GM12874 (cell line): Measurements from ENCODE around the gene LAGE3.

Experiments used
- TF ChIP-seq, protein P1 (sequence below): IDR thresholded peaks from 2 replicates; pipeline ENCODE4 v1.5.1; 2011; ENCODE audit warnings: low read depth, mild to moderate bottlenecking, control low read depth, low read length, moderate library complexity; ENCODE audit not compliant: insufficient read depth

Gene LAGE3

DNA sequence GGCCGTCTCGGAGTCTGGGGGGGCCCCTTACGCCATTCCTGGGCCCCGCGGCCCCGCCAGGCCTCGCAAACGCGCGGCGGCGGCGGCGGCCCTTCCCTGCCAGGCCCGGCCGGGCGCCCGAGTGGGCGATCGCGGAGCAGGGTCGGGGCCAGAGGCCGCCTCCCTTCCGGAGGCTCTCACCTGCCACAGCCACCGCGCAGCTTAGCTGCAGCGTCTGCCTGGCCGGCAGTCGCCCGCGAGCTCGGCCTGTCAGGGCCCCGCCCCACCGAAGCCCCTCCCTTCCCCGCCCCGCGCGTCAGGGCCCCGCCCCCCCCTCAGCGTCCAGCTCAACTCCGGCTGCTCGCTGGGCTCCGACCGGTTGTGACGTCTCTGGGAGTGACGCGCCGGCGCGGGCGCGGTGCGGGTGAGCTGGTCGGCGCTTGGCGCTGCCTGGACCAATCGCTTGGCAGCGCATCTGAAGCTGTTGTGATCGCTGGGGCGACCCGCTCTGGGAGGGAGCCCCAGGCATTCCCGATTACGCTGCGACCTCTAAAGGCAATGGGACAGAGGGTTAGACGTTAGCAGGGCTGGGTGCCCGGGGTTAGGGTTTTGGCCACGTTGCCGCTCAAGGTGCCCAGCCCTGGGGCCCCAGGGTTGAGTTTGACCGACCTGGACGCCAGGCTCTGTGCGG, 11.5 kb upstream of the LAGE3 start, which contains the start of gene SLC10A3:
SLC10A3 (minus strand) TSS at position 216 of the 670 bp plus-strand sequence. CDS start 1,689 bp downstream, outside the sequence.
- TF ChIP-seq, protein P1, sequence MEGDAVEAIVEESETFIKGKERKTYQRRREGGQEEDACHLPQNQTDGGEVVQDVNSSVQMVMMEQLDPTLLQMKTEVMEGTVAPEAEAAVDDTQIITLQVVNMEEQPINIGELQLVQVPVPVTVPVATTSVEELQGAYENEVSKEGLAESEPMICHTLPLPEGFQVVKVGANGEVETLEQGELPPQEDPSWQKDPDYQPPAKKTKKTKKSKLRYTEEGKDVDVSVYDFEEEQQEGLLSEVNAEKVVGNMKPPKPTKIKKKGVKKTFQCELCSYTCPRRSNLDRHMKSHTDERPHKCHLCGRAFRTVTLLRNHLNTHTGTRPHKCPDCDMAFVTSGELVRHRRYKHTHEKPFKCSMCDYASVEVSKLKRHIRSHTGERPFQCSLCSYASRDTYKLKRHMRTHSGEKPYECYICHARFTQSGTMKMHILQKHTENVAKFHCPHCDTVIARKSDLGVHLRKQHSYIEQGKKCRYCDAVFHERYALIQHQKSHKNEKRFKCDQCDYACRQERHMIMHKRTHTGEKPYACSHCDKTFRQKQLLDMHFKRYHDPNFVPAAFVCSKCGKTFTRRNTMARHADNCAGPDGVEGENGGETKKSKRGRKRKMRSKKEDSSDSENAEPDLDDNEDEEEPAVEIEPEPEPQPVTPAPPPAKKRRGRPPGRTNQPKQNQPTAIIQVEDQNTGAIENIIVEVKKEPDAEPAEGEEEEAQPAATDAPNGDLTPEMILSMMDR: no peak

DNA sequence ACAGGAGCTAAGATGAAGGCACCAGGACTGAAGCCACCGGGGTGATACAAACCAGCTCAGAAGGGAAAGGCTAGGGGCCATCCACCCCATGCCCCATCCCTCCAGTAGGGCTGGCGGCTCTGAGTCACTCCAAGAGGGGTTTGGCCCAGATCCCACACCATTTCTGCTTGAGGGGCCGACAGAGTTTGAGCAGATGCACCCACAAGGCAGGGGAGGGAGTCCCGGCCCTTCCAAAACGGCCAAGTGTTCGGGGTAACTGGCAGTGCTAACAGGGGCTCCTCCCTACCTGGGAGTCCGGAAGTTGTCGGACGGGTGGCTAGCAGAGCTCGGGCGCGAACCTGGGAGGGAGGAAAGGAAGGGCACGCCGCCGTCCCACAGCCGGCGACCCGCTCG, 10.9 kb upstream of the LAGE3 start:
- TF ChIP-seq, protein P1: no peak

DNA sequence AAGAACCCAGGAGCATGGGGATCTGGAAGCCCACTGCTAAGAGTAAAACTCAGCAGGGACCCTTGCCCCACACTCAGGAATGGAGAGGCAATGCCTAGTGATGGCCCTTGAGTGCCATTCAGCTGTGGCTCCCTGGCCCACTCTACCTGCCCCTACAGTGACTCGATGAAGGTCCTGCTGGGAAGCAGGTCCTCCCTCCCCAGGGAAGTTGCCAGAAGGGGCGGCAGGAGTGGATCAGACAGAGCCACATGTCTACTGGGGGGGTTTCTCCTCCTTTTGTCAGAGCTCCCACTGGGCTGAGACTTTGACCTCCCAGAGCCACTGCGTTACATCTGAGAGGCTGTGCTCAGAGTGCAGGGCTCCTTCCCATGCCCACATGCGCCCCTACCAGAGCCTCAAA, 10.1 kb upstream of the LAGE3 start:
- TF ChIP-seq, protein P1: no peak

DNA sequence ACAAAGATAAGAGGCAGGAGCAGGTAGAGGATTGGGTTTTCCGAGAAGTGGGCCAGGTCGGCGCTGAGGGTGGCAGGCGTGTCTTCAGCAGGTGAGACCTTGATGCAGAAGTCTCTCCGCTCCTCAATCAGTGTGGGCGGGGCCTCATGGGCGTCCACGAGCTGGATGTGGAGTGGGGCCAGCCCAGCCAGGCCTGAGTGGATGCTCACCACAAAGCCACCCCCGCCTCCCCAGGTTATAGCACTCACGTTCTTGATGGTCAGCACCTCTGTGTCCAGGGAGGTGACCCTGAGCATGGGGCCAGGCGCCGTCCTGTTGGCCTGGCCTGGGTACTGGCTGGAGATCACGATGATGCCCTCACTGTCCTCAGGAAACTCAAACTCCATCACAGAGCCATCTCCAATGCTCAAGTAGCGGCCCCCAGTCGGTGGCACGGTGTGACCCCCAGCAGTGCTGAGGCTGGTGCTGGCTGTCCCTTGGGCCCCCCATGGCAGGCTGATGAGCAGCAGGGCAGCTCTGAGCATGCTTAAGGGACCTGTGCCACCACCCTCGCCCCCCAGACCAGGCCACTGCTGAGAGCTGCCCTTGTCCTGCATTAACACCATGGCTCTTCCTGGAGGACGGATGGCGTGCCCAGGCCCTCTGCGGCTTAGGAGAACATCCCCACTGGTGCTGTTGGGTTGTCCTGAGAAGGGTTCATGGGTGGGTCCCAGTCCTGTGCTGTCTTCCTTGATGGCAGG, 9.4 kb upstream of the LAGE3 start:
- TF ChIP-seq, protein P1: no peak

DNA sequence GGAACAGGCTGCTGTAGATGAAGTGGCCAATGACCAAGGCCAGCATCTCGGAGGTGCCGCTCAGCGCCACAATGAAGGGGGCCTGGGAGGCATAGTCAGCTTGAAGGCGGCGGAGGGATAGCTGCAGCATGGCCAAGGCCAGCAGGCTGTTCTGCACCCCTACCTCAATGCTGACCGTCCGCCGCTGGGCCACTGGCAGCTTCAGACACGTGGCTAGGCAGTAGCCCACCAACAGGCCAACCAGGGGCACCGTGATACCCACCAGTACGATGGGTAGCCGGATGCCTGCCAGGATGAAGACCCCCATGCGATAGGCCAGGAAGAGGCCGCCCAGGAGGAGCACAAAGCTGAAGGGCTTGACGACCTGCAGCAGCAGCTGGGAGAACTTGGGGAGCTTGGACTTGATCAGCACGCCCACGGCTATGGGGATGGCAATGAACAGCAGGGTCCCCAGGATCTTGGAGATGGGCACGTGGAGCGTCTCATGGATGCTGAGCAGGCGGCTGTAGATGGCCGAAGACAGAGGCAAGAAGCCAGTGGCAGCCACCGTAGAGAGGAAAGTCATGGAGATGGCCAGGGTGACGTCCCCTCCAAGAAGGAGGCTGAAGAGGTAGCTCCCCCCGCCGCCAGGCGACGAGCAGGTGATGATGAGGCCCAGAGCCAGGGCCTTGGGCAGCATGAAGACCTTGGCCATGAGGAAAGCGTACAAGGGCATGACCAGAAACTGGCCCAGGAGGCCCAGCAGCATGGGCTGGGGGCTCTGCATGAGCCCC, 8.6 kb upstream of the LAGE3 start:
- TF ChIP-seq, protein P1: no peak

DNA sequence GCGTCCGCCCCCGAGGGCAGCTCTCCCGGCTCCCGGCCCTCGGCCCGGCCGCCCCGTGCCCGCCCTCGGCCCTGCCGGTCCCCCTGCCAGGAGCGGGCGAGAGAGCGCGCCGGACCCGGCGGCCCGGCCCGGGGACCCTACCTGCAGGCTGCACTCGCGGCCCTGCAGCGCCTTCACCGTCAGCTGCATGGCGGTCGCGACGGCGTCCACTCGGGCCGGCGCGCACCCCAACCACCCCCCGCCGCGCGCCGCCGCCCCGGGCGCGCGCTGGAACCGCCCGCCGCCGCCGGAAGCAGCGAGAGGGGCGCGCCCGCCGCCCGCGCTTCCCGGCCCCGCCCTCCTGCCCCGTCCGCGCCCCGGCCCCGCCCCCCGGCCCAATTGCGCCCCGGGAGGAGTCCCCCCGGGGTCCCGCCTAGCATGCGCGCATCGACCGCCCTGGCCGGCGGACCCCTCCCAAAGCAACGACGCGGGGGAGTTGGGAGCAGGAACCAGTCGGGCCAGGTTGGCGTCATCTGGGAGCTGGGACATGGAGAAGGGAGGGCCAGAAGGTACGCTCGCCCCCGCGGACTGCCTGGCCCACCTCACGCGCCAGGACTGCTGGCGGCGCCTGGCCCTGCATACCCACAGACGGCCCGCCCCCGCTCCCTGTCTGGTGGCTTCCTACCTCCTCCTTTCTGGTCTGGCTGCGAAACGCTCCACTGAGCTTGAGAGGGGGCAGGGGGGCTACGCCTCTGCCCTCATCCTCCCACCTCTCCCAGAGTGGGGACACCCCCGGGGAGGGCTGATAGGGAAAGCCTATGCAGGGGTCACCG, 7.5 kb upstream of the LAGE3 start, which contains the start of gene UBL4A:
UBL4A (minus strand) TSS at position 220 of the 812 bp plus-strand sequence; CDS start at position 189, 31 bp downstream.
- TF ChIP-seq, protein P1: no peak

DNA sequence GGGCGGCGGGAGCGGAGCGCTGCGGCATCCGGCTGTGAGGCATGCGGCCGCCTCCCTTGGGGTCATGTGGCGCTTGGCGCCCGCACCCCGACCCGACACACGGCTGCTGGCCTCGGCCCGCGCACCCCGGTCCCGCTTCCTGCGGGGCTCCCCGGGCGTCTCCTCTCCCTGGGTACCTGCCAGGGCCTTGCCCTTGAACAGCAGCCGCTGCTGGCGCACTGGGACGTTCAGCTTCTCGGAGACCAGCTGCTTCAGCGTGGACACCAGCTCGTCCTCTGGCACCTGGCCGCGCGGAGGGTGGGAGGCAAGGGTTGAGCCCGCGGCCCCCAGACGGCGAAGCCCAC, 6.9 kb upstream of the LAGE3 start:
- TF ChIP-seq, protein P1: no peak
